Measurements from ENCODE around the gene SF3B2.

DNA sequence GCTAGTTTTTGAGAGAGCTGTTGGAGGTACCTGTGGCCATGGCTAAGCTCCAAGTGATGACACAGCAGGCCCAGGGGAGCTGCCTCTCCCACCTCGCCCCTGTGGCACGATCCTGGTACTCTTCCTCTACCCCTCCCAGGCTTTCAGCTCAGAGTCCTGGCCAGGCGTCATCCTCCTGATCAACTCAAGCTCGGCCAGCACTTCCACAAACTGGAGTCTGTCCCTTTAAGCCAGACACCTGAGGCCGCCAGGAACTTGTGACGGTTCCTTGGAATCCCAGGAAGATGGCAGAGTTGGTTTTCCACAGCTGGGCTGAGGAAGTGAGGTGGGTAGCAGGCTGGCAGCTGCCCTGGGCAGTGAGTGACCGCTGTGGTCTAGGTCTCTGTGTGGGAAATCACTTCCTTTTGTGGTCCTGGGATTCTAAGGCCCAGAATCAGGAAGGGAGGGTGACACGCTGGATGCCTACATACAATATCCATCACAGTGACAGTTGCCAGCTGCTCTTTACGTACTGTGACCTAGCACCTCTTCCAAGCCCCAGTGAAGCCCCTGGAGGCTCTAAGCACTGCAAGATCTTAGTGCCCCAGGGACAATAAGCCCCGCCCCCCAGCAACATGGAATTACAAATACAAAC, 43.6 kb upstream of the SF3B2 start:
- TF ChIP-seq PPARA (CRISPR knock-in tag; IDR thresholded peaks at IDR 0.05; ENCODE audit: borderline replicate concordance) (no peak), ZC3H10 (CRISPR knock-in tag; IDR thresholded peaks at IDR 0.05) (no peak), ZNF8 (CRISPR knock-in tag; IDR thresholded peaks at IDR 0.05) (no peak), ZFP3 (CRISPR knock-in tag; IDR thresholded peaks at IDR 0.05) (no peak), ZFP30 (CRISPR knock-in tag; IDR thresholded peaks at IDR 0.05) (no peak), SNAI2 (CRISPR knock-in tag; IDR thresholded peaks at IDR 0.05) (no peak), TCF4 (CRISPR knock-in tag; IDR thresholded peaks at IDR 0.05; ENCODE audit: borderline replicate concordance) (no peak), ARNTL (CRISPR knock-in tag; IDR thresholded peaks at IDR 0.05; ENCODE audit: borderline replicate concordance, low read depth) (no peak), TOX (CRISPR knock-in tag; IDR thresholded peaks at IDR 0.05; ENCODE audit: borderline replicate concordance) (no peak), CSDC2 (CRISPR knock-in tag; IDR thresholded peaks at IDR 0.05) (no peak)
- TF ChIP-seq, protein P1, sequence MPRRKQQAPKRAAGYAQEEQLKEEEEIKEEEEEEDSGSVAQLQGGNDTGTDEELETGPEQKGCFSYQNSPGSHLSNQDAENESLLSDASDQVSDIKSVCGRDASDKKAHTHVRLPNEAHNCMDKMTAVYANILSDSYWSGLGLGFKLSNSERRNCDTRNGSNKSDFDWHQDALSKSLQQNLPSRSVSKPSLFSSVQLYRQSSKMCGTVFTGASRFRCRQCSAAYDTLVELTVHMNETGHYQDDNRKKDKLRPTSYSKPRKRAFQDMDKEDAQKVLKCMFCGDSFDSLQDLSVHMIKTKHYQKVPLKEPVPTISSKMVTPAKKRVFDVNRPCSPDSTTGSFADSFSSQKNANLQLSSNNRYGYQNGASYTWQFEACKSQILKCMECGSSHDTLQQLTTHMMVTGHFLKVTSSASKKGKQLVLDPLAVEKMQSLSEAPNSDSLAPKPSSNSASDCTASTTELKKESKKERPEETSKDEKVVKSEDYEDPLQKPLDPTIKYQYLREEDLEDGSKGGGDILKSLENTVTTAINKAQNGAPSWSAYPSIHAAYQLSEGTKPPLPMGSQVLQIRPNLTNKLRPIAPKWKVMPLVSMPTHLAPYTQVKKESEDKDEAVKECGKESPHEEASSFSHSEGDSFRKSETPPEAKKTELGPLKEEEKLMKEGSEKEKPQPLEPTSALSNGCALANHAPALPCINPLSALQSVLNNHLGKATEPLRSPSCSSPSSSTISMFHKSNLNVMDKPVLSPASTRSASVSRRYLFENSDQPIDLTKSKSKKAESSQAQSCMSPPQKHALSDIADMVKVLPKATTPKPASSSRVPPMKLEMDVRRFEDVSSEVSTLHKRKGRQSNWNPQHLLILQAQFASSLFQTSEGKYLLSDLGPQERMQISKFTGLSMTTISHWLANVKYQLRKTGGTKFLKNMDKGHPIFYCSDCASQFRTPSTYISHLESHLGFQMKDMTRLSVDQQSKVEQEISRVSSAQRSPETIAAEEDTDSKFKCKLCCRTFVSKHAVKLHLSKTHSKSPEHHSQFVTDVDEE (CRISPR knock-in tag; IDR thresholded peaks at IDR 0.05): no peak
- TF ChIP-seq, protein P2, sequence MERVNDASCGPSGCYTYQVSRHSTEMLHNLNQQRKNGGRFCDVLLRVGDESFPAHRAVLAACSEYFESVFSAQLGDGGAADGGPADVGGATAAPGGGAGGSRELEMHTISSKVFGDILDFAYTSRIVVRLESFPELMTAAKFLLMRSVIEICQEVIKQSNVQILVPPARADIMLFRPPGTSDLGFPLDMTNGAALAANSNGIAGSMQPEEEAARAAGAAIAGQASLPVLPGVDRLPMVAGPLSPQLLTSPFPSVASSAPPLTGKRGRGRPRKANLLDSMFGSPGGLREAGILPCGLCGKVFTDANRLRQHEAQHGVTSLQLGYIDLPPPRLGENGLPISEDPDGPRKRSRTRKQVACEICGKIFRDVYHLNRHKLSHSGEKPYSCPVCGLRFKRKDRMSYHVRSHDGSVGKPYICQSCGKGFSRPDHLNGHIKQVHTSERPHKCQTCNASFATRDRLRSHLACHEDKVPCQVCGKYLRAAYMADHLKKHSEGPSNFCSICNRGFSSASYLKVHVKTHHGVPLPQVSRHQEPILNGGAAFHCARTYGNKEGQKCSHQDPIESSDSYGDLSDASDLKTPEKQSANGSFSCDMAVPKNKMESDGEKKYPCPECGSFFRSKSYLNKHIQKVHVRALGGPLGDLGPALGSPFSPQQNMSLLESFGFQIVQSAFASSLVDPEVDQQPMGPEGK (CRISPR knock-in tag; IDR thresholded peaks at IDR 0.05; ENCODE audit: borderline replicate concordance): no peak
- TF ChIP-seq, protein P3, sequence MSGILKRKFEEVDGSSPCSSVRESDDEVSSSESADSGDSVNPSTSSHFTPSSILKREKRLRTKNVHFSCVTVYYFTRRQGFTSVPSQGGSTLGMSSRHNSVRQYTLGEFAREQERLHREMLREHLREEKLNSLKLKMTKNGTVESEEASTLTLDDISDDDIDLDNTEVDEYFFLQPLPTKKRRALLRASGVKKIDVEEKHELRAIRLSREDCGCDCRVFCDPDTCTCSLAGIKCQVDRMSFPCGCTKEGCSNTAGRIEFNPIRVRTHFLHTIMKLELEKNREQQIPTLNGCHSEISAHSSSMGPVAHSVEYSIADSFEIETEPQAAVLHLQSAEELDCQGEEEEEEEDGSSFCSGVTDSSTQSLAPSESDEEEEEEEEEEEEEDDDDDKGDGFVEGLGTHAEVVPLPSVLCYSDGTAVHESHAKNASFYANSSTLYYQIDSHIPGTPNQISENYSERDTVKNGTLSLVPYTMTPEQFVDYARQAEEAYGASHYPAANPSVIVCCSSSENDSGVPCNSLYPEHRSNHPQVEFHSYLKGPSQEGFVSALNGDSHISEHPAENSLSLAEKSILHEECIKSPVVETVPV (CRISPR knock-in tag; IDR thresholded peaks at IDR 0.05): no peak
- TF ChIP-seq, protein P4, sequence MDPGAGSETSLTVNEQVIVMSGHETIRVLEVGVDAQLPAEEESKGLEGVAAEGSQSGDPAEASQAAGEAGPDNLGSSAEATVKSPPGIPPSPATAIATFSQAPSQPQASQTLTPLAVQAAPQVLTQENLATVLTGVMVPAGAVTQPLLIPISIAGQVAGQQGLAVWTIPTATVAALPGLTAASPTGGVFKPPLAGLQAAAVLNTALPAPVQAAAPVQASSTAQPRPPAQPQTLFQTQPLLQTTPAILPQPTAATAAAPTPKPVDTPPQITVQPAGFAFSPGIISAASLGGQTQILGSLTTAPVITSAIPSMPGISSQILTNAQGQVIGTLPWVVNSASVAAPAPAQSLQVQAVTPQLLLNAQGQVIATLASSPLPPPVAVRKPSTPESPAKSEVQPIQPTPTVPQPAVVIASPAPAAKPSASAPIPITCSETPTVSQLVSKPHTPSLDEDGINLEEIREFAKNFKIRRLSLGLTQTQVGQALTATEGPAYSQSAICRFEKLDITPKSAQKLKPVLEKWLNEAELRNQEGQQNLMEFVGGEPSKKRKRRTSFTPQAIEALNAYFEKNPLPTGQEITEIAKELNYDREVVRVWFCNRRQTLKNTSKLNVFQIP (CRISPR knock-in tag; IDR thresholded peaks at IDR 0.05; ENCODE audit: borderline replicate concordance, low read depth): no peak
